PC-3 (cell line): ENCODE results near the gene TPCN2.

Source experiments
- EZH2 ChIP-seq: fragments of 300-600 bp; sonication (generic); IDR thresholded peaks from one replicate; pipeline ENCODE4 v1.6.1; 2017; ENCODE audit warnings: antibody characterized with exemption, mild to moderate bottlenecking, low read length; ENCODE audit not compliant: unreplicated experiment
- EZH2phosphoT487 ChIP-seq: fragments of 300-600 bp; sonication (generic); IDR thresholded peaks from 2 replicates; pipeline ENCODE4 v1.6.1; 2018; ENCODE audit warnings: mild to moderate bottlenecking, antibody characterized with exemption, low read length, borderline replicate concordance
- TF ChIP-seq, protein P1 (sequence below): fragments of 300-600 bp; sonication (generic); conservative IDR thresholded peaks from 2 replicates; pipeline ENCODE4 v1.5.1; 2017; ENCODE audit warnings: antibody characterized with exemption, low read depth, mild to moderate bottlenecking, low read length

DNA sequence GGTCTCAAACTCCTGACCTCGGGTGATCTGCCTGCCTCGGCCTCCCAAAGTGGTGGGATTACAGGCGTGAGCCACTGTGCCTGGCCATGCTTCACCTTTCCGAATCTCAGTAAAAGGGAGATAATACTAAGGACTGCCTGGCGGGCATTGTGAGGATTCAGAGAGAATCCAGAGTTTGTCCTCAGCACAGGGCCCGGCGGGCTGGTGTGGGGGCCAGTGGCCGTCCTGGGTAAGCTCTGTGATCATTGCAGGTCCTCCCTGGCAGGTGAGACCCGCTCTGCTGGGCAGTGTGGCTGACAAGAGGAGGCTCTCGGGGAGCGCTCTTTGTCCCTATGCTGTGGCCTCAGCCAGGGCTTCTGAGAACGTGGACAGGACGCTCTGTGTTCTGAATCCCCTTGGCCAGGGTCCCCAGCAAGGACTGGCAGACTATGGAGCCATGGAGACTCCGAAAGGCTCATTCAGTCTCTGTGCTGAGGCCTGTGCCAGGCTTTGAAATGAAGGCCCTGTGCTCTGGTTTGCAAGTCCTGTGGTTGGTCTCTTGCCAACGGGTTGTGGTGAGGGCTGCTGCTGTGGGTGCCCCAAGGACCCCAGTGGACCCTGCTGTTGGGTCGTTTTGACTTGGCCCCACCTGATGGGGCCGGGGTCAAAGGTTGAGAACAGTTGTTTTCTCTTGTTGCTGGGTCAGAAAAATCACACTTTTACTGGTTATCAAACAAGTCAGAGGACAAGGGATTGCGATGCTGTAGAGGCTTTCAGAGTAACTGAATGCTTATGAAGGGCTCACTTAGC, 2.1 kb downstream of the TPCN2 start:
- TF ChIP-seq EZH2phosphoT487: no peak
- TF ChIP-seq, protein P1, sequence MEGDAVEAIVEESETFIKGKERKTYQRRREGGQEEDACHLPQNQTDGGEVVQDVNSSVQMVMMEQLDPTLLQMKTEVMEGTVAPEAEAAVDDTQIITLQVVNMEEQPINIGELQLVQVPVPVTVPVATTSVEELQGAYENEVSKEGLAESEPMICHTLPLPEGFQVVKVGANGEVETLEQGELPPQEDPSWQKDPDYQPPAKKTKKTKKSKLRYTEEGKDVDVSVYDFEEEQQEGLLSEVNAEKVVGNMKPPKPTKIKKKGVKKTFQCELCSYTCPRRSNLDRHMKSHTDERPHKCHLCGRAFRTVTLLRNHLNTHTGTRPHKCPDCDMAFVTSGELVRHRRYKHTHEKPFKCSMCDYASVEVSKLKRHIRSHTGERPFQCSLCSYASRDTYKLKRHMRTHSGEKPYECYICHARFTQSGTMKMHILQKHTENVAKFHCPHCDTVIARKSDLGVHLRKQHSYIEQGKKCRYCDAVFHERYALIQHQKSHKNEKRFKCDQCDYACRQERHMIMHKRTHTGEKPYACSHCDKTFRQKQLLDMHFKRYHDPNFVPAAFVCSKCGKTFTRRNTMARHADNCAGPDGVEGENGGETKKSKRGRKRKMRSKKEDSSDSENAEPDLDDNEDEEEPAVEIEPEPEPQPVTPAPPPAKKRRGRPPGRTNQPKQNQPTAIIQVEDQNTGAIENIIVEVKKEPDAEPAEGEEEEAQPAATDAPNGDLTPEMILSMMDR: no peak
- no peak for TF ChIP-seq EZH2
